GM21723 (cell line): ENCODE results near the gene RAPGEF4.

Experiments
- ATAC-seq: cut with Tn5 transposase; IDR thresholded peaks from one replicate; pipeline ENCODE4 v1.9.1; 2021; ENCODE audit warnings: mild to moderate bottlenecking, moderate library complexity; ENCODE audit not compliant: unreplicated experiment

Gene RAPGEF4

GRCh38 chr2:172856606-172857005, 121.0 kb downstream of the RAPGEF4 start:
- ATAC-seq: no peak

GRCh38 chr2:172858473-172858745, 122.8 kb downstream of the RAPGEF4 start:
- no peak for ATAC-seq

DNA sequence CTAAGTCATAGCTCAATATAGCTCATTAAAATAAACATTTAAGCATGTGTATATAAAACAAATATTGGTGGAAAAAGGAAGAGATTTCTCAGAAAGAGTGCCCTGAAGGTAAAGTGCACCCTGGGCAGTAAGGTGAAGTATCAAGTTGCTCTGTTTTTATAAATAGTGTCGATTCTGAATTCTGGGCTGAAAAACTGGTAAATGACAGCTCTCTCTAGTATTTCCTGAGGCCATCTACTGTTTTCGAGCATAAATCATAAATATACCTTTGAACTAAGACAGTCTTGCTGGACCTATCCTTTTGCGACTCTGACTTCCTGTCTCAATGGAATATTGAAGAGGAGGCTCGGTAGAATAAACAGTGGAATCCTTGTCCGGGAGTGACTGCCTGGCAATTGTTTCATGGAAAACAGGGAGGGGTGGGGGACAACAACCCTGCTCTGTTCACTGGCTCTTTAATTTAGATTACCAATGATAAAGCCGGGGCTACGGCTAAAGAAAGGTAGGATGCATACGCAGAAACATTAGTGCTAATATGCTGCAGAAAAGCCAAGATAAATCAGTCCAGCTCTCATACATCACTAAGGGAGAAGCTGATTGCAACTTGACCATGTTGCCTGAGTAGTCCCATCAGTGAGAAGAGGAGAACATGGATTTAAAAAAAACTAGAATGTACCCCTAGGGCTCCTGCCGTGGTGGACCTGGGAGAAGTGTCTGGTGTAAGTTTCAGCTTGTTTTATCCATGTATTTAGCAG, 124.1 kb downstream of the RAPGEF4 start:
- no peak for ATAC-seq

DNA sequence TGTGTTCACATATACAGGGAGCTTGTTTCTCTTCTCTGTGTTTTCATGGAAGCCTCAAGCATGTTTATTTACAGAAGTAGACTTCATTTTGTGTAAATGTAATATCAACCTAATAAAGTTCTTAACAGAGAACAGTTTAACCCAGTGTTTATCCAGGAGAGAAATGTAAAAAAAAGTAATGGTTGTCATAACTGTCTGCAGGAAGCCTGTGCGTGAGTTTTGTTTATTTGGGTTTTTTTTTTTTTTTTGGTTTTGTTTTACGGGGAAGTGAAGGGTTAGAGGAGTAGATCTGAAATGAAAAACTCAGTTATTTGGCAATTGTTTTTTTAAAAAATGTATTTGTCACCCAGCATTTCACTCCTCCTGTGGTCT, 124.7 kb downstream of the RAPGEF4 start:
- ATAC-seq: no peak

- ATAC-seq: no peak
These were observed 125.5 kb downstream of the RAPGEF4 start for GRCh38 chr2:172861098-172861497.

- ATAC-seq: no peak
These were observed 126.2 kb downstream of the RAPGEF4 start for GRCh38 chr2:172861656-172862476.

- ATAC-seq: no peak
These were observed 127.7 kb downstream of the RAPGEF4 start for GRCh38 chr2:172863341-172863740.

DNA sequence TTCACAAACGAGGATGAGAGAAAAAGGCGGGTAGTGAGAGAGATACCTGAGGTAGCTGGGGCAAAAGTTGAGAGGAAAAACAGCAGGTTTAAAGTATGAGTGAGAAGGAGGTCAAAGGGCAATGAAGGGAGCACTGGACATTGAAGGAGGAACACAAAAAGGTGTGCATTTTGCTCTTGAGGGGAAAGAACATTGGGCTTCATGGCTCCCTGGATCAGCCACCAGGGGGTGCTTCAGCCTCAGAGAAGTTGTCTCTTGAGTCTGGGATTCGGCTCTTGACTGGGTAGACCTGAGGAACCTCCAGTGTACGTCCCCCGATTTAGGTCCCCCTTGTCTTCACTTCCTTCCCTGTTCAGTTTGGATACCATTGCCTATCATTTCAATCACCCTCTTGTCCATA, 128.5 kb downstream of the RAPGEF4 start:
- ATAC-seq: no peak

GRCh38 chr2:172865422-172865821, 129.8 kb downstream of the RAPGEF4 start:
- no peak for ATAC-seq

GRCh38 chr2:172869861-172870260, 134.2 kb downstream of the RAPGEF4 start:
- ATAC-seq: no peak

DNA sequence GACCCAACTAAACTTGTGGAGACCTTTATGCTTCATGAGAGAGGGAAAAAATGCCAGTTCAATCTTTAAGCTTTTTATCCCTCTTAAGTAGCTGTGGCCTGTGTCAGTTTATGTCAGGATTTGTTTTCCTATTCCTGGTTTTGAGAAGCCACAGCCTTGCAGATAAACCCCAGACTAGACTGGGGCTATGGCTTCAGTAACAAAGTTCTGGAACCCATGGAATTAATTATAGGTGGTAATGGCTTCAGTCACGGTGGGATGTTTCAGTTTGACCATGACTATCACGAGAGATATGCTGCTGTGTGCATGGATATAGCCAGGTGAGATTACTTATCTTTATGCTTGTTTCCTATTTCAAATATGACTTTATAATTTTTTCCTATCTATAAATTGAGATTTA, 134.8 kb downstream of the RAPGEF4 start:
- no peak for ATAC-seq

DNA sequence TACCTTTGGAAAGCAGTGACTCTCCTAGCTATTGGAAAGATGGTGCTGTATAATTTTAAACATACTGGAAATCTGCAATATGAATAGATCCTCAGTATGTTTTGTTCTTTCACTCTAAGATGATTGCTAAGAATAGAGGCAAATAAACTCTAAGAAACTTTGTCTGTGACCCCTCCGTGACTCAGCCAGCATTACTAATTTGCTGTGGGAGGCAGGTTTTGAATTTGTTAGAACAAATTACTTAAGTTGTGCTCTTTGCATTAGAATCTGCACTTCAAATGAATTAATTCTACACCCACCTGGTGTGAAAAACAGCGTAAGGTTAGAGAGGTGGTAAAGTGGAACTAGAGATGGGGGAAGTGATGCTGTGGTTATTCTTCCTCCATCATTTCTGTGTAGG, 142.2 kb downstream of the RAPGEF4 start:
- no peak for ATAC-seq

DNA sequence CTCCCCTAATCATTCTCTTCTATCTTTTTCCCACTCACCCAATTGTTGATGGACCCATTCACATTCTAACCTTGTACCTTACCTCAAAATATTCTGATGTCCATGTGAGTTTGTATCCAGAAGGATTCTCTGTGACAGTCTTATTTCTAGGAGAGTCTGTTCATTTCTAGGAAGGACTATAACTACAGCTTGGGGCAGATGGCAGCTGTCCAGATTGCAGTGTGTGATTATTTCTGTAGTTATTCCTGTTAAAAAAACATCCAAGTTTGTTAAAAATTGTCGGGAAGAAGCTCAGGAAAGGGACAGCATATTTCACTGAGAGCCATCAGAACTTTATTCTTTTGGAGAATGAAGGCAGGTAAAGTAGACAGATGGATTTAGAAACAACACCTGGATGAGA, 142.6 kb downstream of the RAPGEF4 start:
- no peak for ATAC-seq

GRCh38 chr2:172884336-172884735, 148.7 kb downstream of the RAPGEF4 start:
- no peak for ATAC-seq

DNA sequence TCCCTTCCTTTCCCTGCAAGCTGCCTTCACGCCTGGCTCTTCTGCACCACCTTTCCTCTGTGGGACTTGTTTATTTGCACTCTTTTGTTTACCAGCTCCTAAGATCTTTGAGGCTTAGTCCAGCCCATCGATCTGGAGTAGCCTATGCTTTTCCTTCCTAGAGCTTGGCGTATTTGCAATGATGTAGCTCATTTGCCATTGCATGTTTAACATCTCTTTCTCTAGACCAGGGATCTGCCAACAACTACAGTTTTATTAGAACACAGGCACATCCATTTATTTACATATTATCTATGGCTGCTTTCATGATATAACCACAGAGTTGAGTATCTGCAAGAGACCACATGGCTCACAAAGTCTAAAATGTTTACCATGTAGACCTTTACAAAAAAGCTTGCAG, 150.4 kb downstream of the RAPGEF4 start:
- ATAC-seq: no peak

DNA sequence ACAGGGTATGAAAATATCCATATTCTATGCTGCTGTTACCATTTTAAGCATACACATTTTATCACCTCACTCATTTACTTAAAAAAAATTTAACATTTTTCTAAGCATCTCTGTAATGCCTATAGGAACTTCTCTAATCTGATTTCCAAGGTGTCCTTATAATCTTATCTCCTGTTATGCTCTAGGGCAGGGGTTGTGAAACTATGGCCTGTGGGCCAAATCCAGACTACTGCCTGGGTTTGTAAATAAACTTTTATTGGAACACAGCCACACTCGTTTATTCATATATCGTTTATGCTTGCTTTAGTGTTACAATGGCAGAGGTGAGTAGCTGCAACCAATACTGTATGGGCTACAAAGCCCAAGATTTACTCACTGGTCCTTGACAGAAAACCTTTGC, 151.6 kb downstream of the RAPGEF4 start:
- no peak for ATAC-seq

DNA sequence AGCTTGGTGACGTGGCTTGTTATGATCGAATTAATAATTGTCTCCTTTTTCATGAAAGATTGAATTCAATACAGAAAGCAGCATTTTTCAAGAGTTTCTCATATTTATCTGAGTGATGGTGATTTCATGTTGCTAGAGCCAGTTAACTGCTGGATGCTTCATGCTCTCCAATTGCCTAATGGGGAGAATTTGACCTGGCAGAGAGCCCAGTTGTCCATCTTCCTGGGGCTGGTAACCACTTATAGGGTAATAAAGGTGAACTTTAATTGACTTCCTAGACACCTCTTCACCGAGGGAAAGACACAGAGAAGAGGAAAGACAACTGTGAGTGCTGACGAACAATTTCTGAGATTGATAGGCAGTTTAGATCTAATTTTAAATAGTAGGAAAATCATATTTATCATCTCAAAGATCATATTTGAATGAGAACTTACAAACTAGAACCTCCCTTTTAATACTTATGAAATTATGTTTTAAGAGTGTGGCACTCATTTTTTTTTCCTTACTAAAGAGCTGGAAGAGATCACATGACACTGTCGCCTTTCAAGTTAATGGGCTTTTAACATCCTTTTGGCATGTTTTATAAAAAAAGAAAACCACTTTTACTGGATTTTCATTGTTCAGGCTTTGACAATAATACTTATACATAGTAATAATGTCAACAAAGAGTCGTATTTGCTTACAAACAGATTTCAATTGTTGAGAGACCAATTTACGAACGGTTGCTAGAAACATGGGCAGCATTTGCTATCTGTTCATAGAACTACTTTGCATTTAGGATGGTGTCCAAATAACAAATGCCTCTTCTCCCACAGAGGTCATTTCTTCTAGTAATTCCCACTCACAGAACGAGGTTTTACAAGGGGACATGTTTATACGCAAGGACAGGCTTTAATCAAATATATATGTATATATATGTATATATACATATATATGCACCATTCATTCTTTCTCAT, 153.3 kb downstream of the RAPGEF4 start:
- ATAC-seq: no peak

DNA sequence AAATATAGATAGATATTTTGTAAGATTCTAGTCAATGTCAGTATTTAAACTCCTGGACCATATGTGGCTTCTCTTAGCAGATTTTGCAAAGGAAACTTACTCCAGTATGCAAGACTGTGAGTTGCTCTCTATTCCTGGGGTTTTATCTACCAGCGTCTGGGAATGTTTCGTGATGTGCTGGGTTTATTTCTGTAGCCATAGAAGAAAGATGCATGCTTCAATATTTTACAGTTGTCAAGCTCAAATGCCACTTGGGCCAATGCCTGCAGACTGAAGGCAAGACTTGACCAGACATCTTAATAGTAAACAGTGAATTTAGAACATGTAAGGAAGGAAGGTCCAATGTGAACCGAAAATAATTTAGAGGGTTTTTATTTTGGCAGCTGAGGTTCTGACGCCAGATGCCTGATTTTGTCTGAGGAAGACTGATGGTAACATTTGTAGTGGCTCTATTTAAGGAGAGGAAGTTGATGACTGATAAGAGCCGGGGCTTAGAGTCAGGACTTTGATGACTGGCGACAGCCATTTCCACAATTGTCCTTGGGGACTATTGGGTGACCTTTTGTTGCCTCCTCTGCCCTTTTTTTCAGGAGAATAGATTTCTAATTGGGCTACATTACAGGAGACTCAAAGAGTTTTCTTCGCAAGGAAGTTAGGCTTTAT, 154.3 kb downstream of the RAPGEF4 start:
- ATAC-seq: no peak

- ATAC-seq: no peak
These were observed 157.5 kb downstream of the RAPGEF4 start for GRCh38 chr2:172893111-172893510.

- ATAC-seq: no peak
These were observed 158.0 kb downstream of the RAPGEF4 start for GRCh38 chr2:172893671-172894070.
